Activated naive CD4-positive, alpha-beta T cell treated with anti-CD3 and anti-CD28 coated beads, Interleukin-2, amount 10 ng/mL, durations not matched to agents 7 days and 5 days (primary cell): ENCODE measurements around the gene SNAP47.
"Not testable (repeated sequence)": the region's sequence is repeated elsewhere in the genome, so short reads cannot be mapped to it uniquely, and the experiment has no call there.

Source experiments
- CTCF ChIA-PET: fragments of 350-600 bp; sonication (Branson Sonifier 250); formaldehyde crosslinking; loops from one replicate; lab custom pipeline; 2021; ENCODE audit warnings: antibody characterized with exemption; lab: Charles Lee
- DNase-seq: peaks from one replicate; pipeline ENCODE4 v3.0.0-alpha.2; 2020
- H3K27ac Mint-ChIP-seq: one replicate; pipeline ENCODE4 v1.8.0; 2021; ENCODE audit warnings: mild to moderate bottlenecking, moderate library complexity, mixed read lengths
- H3K27me3 Mint-ChIP-seq: one replicate; pipeline ENCODE4 v1.8.0; 2021; ENCODE audit warnings: mild to moderate bottlenecking, mixed read lengths
- H3K36me3 Mint-ChIP-seq: one replicate; pipeline ENCODE4 v1.8.0; 2021; ENCODE audit warnings: mixed read lengths
- H3K4me1 Mint-ChIP-seq: one replicate; pipeline ENCODE4 v1.8.0; 2021; ENCODE audit warnings: mixed read lengths
- H3K4me3 Mint-ChIP-seq: one replicate; pipeline ENCODE4 v1.8.0; 2021; ENCODE audit warnings: mild to moderate bottlenecking, moderate library complexity, mixed read lengths
- H3K9me3 Mint-ChIP-seq: one replicate; pipeline ENCODE4 v1.8.0; 2021; ENCODE audit warnings: mixed read lengths

Gene SNAP47, protein sequence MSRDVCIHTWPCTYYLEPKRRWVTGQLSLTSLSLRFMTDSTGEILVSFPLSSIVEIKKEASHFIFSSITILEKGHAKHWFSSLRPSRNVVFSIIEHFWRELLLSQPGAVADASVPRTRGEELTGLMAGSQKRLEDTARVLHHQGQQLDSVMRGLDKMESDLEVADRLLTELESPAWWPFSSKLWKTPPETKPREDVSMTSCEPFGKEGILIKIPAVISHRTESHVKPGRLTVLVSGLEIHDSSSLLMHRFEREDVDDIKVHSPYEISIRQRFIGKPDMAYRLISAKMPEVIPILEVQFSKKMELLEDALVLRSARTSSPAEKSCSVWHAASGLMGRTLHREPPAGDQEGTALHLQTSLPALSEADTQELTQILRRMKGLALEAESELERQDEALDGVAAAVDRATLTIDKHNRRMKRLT

DNA sequence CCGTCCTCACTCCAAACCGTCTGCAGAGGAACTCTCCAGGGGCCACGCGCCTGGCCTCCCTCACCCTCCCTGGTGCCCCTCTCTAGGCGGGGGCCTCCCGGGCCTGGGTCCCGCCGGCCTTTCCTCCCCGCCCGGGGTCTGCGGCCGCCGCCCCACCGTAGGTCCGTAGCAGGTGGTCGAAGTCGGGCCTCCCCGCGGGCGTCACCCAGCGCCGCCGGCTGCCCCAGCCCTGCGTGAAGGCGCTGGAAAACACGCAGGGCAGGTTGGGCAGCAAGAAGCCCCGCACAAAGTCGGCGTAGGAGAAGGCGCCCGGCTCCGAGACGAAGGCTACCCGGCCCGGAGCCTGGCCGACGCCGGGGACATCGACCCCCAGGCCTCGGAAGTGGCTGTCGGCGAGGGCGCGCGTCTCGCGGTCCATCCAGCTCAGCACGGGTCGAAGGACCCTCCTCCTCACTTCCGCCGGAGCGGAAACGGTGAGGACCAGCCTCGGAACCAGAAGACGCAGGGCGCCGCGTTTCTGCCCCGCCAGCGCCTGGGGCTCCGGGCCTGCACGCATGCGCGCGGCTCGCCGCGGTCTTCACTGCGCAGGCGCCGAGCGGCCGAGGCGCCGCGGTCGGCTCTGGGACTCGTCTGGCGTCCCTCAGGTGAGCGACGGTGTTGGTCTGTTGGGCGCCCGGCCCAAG, at the start of gene SNAP47, which contains the start of gene JMJD4:
Gene SNAP47 (plus strand): TSS at position 580 of the 683 bp plus-strand sequence. CDS start 12,302 bp downstream, outside the sequence.
Gene JMJD4 (minus strand): TSS at position 447 of the 683 bp plus-strand sequence. CDS start 29 bp downstream, at position 418.
- H3K36me3 Mint-ChIP-seq = peaks cover 12% of the 10 kb centered on the region
- CTCF ChIA-PET = interaction anchor here (0.6 to 0.8 kb wide), 2 partner anchors 24 to 325 kb away, joined by 3 read pairs; no protein-coding TSS in a partner anchor

DNA sequence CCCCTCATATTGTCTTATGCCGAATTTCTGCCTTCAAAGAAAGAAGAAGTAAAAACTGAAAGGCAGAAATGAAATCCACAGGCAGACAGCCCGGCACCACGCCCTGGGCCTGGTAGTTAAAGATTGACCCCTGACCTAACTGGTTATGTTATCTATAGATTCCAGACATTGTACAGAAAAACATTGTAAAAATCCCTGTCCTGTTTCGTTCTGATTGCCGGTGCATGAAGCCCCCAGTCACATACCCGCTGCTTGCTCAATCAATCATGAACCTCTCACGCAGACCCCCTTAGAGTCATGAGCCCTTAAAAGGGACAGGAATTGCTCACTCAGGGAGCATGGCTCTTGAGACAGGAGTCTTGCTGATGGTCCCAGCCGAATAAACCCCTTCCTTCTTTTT, 49.4 kb upstream of the SNAP47 start:
- CTCF ChIA-PET = interaction anchor here (0.6 kb wide), 1 partner anchor 113 kb away, joined by 3 read pairs; no protein-coding TSS in a partner anchor
- Mint-ChIP-seq H3K4me3 (no peak overlapping the region), H3K9me3 (peaks cover 39% of the 10 kb centered on the region), H3K4me1 (no peaks in the 10 kb centered on the region), H3K27me3 (no peaks in the 10 kb centered on the region), H3K36me3 (no peaks in the 10 kb centered on the region), H3K27ac (no peak overlapping the region)
- no peak for DNase-seq

More for the DNA sequence above, at the start of gene SNAP47, which contains the start of gene JMJD4:
- H3K27ac Mint-ChIP-seq = peak within 1 kb of the TSS; percentile 87
- H3K4me1 Mint-ChIP-seq = peaks cover 45% of the 10 kb centered on the region
- peak within 1 kb of the TSS; percentile 90 for H3K4me3 Mint-ChIP-seq
- H3K27me3 Mint-ChIP-seq = no peaks in the 10 kb centered on the region
- peak; percentile 94 for DNase-seq
- no peaks in the 10 kb centered on the region for H3K9me3 Mint-ChIP-seq

DNA sequence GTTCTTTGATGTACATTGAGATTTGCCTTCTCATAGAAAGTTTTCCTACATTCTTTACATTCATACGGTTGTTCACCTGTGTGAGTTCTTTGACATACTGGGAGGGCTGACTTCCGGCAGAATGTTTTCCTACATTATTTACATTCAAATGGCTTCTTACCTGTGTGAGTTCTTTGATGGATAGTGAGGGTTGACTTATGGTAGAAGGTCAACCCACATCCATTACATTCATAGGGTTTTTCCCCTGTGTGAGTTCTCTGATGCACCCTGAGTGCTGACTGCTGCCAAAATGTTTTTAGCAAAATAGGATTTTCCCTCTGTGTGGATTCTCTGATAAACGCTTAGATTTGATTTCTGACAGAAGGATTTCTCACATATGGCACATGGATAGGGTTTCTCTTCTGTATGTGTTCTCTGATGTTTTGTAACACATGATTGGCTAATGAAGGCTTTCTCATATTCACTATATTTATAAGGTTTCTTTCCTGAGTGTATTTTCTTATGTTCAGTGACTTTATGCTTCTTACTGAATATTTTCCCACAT, 37.8 kb upstream of the SNAP47 start:
- peaks cover 1% of the 10 kb centered on the region for H3K36me3 Mint-ChIP-seq
- CTCF ChIA-PET = no interaction called here
- H3K4me3 Mint-ChIP-seq = no peak overlapping the region
- peaks cover 5% of the 10 kb centered on the region for H3K27me3 Mint-ChIP-seq
- DNase-seq = no peak
- H3K9me3 Mint-ChIP-seq = peaks cover 36% of the 10 kb centered on the region
- H3K4me1 Mint-ChIP-seq = no peaks in the 10 kb centered on the region
- no peak overlapping the region for H3K27ac Mint-ChIP-seq

DNA sequence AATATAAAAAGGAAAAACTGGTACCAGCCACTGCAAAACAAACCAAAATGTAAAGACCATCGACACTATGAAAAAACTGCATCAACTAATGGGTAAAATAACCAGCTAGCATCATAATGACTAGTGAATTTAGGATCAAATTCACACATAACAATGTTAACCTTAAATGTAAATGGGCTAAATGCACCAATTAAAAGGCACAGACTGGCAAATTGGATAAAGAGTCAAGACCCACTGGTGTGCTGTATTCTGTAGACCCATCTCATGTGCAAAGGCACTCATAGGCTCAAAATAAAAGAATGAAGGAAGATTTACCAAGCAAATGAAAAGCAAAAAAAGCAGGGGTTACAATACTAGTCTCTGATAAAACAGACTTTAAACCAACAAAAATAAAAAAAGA, 33.6 kb upstream of the SNAP47 start:
- H3K27me3 Mint-ChIP-seq, H3K36me3 Mint-ChIP-seq, DNase-seq, H3K27ac Mint-ChIP-seq, CTCF ChIA-PET, H3K4me3 Mint-ChIP-seq, H3K4me1 Mint-ChIP-seq: not testable (repeated sequence)
- H3K9me3 Mint-ChIP-seq = peaks cover 46% of the 10 kb centered on the region

DNA sequence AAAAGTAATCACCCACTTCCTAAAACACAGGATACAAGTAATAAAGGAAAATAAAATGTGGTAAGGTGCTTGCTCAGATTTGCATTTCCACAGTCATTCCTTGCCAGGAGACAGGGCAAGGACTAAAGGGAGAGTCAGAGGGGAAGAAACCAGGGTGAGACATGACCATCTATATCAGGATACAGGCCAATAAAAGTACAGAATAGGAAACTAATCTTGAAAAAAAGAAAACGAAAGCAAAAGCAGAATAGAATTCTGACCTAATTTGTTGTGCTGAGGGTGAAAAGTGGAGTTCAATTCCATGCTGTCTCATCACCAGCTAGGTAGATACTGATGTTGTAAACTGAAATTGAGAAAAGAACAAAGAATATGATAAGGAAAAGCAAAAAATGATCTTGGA, 27.4 kb upstream of the SNAP47 start:
- no peak for DNase-seq
- Mint-ChIP-seq H3K27me3 (no peaks in the 10 kb centered on the region), H3K4me1 (peaks cover 10% of the 10 kb centered on the region), H3K9me3 (peaks cover 33% of the 10 kb centered on the region), H3K27ac (peak overlapping the region; percentile 1), H3K36me3 (peaks cover 4% of the 10 kb centered on the region), H3K4me3 (no peak overlapping the region)
- CTCF ChIA-PET = no interaction called here

DNA sequence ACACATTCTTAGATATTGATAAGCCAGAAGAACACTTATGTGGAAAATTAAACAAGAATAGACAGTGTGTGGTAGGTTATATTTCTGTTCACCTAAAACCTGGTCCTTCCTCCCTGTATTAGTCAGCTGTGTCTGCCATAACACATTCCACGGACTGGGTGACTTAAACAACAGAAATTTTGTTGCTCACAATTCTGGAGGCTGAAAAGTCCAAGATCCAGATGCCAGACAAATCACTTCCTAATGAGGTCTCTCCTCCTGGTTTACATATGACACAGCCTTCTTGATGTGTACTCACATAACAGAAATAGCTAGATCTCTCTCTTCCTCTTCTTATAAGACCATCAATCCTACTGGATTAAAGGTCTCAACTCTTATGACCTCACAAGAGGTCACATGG, 25.8 kb upstream of the SNAP47 start:
- H3K36me3 Mint-ChIP-seq = peaks cover 4% of the 10 kb centered on the region
- no peaks in the 10 kb centered on the region for H3K27me3 Mint-ChIP-seq
- H3K4me1 Mint-ChIP-seq = peaks cover 10% of the 10 kb centered on the region
- CTCF ChIA-PET = no interaction called here
- H3K27ac Mint-ChIP-seq = no peak overlapping the region
- peaks cover 21% of the 10 kb centered on the region for H3K9me3 Mint-ChIP-seq
- no peak overlapping the region for H3K4me3 Mint-ChIP-seq
- DNase-seq = no peak

DNA sequence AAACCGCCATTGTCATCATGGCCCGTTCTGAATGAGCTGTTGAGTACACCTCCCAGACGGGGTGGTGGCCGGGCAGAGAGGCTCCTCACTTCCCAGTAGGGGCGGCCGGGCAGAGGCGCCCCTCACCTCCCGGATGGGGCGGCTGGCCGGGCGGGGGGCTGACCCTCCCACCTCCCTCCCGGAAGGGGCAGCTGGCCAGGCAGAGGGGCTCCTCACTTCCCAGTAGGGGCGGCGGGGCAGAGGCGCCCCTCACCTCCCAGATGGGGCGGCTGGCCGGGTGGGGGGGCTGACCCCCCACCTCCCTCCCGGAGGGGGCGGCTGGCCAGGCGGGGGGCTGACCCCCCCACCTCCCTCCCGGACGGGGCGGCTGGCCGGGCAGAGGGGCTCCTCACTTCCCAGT, 24.8 kb upstream of the SNAP47 start:
- CTCF ChIA-PET, H3K36me3 Mint-ChIP-seq, DNase-seq, H3K27me3 Mint-ChIP-seq, H3K4me3 Mint-ChIP-seq, H3K27ac Mint-ChIP-seq: not testable (repeated sequence)
- Mint-ChIP-seq H3K9me3 (peaks cover 27% of the 10 kb centered on the region), H3K4me1 (peaks cover 10% of the 10 kb centered on the region)

DNA sequence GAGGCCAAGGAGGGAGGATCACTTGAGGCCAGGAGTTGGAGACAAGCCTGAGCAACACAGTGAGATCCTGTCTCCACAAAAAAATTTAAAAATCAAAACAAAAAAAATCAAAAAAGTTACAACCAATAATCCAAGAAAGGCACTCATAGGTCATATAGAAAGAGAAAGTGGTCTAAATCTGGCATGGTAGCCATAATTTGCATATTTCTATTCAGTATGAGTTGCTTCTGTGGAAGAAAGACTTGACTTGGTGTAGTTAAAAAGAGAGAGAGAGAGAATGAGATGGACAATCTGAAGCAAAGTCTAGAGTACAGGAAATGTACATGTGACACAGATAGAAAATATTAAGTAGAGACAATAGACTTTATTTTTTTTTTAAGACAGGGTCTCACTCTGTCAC, 22.6 kb upstream of the SNAP47 start:
- peaks cover 25% of the 10 kb centered on the region for H3K9me3 Mint-ChIP-seq
- CTCF ChIA-PET = no interaction called here

DNA sequence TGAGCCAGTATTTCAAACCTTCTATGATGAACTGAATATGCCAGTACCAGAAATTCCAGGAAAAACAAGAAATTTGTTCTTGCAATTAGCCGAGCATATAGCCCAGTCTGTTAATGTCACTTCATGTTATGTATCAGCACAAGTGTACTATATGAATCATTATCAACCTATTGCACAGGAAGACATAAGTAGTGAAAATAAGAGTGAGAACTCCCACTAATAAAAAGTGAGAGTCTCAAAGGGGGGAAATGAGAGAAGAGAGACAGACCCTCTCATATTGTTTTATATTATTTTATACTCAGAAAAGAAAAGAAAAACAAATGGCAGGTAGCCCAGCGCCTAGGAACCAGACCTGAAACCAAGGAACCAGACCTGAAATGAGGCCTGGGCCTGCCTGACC, 16.3 kb upstream of the SNAP47 start:
- H3K4me1 Mint-ChIP-seq = no peaks in the 10 kb centered on the region
- H3K4me3 Mint-ChIP-seq = no peak overlapping the region
- peaks cover 4% of the 10 kb centered on the region for H3K36me3 Mint-ChIP-seq
- CTCF ChIA-PET = no interaction called here
- peaks cover 60% of the 10 kb centered on the region for H3K9me3 Mint-ChIP-seq
- no peak for DNase-seq
- peaks cover 4% of the 10 kb centered on the region for H3K27me3 Mint-ChIP-seq
- no peak overlapping the region for H3K27ac Mint-ChIP-seq

More for the DNA sequence above, 22.6 kb upstream of the SNAP47 start:
- H3K27ac Mint-ChIP-seq = no peak overlapping the region
- H3K36me3 Mint-ChIP-seq = peaks cover 2% of the 10 kb centered on the region
- no peak for DNase-seq
- no peaks in the 10 kb centered on the region for H3K27me3 Mint-ChIP-seq
- peaks cover 8% of the 10 kb centered on the region for H3K4me1 Mint-ChIP-seq
- no peak overlapping the region for H3K4me3 Mint-ChIP-seq

DNA sequence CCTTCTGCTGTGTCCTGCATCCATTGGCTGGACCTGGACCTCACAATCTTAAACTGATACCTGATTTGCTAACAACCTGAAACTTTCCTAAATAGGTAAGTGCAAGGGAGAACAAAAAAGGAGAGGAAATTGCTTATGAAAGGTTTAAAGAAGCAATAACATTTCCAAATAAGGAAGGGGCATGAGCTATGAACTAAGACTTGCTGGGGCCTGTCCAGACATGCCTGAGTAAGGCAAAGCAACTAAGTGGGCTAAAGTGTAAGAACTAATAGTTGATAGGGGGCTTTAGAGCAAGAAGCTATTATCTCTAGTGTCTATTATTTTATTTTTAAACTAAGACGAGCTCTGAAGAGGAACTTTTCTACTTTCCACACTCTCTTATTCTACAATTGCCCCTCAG, 11.8 kb upstream of the SNAP47 start:
- DNase-seq = no peak
- Mint-ChIP-seq H3K9me3 (peaks cover 50% of the 10 kb centered on the region), H3K27ac (no peak overlapping the region), H3K4me1 (peaks cover 5% of the 10 kb centered on the region), H3K4me3 (no peak overlapping the region), H3K27me3 (peaks cover 27% of the 10 kb centered on the region), H3K36me3 (peaks cover 5% of the 10 kb centered on the region)
- CTCF ChIA-PET = no interaction called here

DNA sequence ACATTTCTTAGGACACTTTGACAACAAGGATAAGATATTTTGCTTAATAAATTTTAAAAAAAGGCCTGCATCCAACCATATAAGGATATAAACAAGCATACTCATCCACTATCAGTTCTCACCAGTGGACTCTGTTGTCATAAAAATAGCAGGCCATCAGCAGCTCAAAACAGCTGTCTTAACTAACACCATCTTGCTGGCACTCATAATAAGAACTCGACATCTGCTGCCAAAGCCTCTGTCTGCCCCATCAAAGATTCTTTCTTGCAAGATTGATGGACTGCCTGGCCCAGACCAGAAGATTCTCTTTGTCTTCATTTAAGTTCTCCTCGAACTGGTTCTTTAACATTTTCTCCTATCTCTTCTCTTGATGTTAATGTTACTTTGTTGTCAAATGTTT, 10.2 kb upstream of the SNAP47 start:
- CTCF ChIA-PET = no interaction called here
- no peak overlapping the region for H3K27ac Mint-ChIP-seq
- no peak for DNase-seq
- peaks cover 5% of the 10 kb centered on the region for H3K36me3 Mint-ChIP-seq
- peaks cover 28% of the 10 kb centered on the region for H3K27me3 Mint-ChIP-seq
- H3K9me3 Mint-ChIP-seq = peaks cover 39% of the 10 kb centered on the region
- H3K4me3 Mint-ChIP-seq = no peak overlapping the region
- peaks cover 18% of the 10 kb centered on the region for H3K4me1 Mint-ChIP-seq

DNA sequence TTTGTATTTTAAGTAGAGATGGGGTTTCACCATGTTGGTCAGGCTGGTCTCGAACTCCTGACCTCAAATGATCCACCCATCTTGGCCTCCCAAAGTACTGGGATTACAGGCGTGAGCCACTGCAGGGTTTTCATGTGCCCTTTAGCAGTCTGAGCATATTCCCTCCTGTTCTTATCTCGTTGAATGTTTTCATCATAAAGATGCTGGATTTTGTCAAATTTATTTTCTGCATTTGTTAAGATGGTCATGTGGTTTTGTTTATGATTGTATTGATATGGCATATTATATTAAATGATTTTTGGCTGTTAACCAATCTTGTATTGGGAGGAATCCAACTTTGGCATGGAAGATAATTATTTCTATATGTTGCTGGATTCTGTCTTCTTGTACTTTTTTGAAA, 8.9 kb upstream of the SNAP47 start:
- H3K36me3 Mint-ChIP-seq = peaks cover 5% of the 10 kb centered on the region
- DNase-seq = no peak
- CTCF ChIA-PET = no interaction called here
- peaks cover 21% of the 10 kb centered on the region for H3K4me1 Mint-ChIP-seq
- peaks cover 27% of the 10 kb centered on the region for H3K9me3 Mint-ChIP-seq
- peaks cover 28% of the 10 kb centered on the region for H3K27me3 Mint-ChIP-seq
- no peak overlapping the region for H3K27ac Mint-ChIP-seq
- H3K4me3 Mint-ChIP-seq = no peak overlapping the region

DNA sequence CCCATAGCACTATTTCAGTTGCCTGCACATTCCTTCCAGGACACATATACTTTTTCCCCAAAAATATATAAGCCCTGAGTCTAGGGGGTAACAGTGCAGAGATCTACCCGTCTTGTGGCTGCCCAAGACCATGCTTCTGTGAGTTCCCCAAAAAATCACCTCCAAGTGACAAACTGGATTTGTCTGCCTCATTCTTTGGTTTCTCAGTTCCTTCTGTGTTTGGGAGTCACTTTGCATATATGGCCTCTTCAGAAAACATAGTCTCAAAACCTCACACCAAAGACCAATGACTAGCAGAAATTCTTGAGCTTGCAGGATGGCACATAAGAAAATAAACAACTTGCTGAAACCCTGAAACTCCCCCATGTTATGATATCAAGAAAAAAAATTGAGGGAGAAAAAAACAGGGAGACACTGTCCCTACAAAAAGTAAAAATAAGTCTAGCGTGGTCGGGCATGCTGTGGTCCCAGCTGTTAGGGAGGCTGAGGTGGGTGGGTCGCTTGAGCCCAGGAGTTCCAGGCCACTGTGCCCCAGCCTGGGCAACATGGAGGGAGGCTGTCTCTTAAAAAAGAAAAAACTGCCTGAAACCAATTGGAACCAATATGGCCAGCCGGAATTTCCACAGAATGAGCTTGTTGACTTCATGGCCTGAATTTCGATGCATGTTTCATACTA, 8.2 kb upstream of the SNAP47 start:
- peaks cover 21% of the 10 kb centered on the region for H3K4me1 Mint-ChIP-seq
- no peak for DNase-seq
- CTCF ChIA-PET = interaction anchor here (0.7 kb wide), 1 partner anchor 227 kb away, joined by 3 read pairs; no protein-coding TSS in a partner anchor
- peaks cover 28% of the 10 kb centered on the region for H3K27me3 Mint-ChIP-seq
- H3K27ac Mint-ChIP-seq = no peak overlapping the region
- peaks cover 19% of the 10 kb centered on the region for H3K9me3 Mint-ChIP-seq
- no peak overlapping the region for H3K4me3 Mint-ChIP-seq
- peaks cover 2% of the 10 kb centered on the region for H3K36me3 Mint-ChIP-seq
